Right atrium auricular region (tissue), 2 donors: ENCODE measurements around the gene LY9. TPM values are rescaled to one million over a fixed set of nuclear protein-coding genes. Genes with fewer than 3 reads are reported as not detected.

ENCODE experiments used
- DNase-seq: peaks from one replicate; pipeline ENCODE4 v3.0.0-alpha.2; 2019; ENCODE audit warnings: low spot score
- H3K27ac ChIP-seq, 2 donors: fragments of 200-600 bp; sonication (generic); 1 replicate in 1 of 2; 2 replicates in 1 of 2; pipeline ENCODE4 v1.5.1; 2016 to 2019
- H3K27me3 ChIP-seq, 2 donors: fragments of 200-600 bp; sonication (generic); one replicate each; pipeline versions ENCODE4 v1.5.1 to v1.6.0; 2017 to 2019
- H3K36me3 ChIP-seq: fragments of 200-600 bp; sonication (generic); one replicate; pipeline ENCODE4 v1.5.1; 2016
- H3K4me1 ChIP-seq, 2 donors: fragments of 200-600 bp; sonication (generic); one replicate each; pipeline versions ENCODE4 v1.5.1 to v1.6.0; 2017 to 2019
- H3K4me3 ChIP-seq, 2 donors: fragments of 200-600 bp; sonication (generic); 1 replicate in 1 of 2; 2 replicates in 1 of 2; pipeline ENCODE4 v1.5.1; 2017 to 2019; ENCODE audit warnings: mild to moderate bottlenecking in 1 of 2, moderate library complexity in 1 of 2
- H3K9me3 ChIP-seq, 2 donors: fragments of 200-600 bp; sonication (generic); one replicate each; pipeline ENCODE4 v1.5.1; 2019
- CTCF ChIP-seq, 2 donors: fragments of 200-600 bp; sonication (generic); IDR thresholded peaks; one replicate each; pipeline ENCODE4 v1.5.1; 2019; ENCODE audit warnings: antibody characterized with exemption in 2 of 2
- total RNA-seq, 2 donors: library from RNA; depleted of rRNA; stranded (reverse); fragments of >200 nt; gene quantifications; one replicate each; pipeline ENCODE4 v1.1.0, GENCODE V29; 2016

Gene LY9
- total RNA-seq, 2 donors from 2014 or later = 0.19 to 0.20 TPM

- no peaks in the 10 kb centered on the region for H3K4me1 ChIP-seq
These were observed 6.8 kb upstream of the LY9 start for GRCh38 chr1:160789051-160789701.

GRCh38 chr1:160789702-160790611, 6.0 kb upstream of the LY9 start:
- Histone ChIP-seq H3K4me1 (no peaks in the 10 kb centered on the region), H3K9me3 (no peaks in the 10 kb centered on the region), H3K27ac (no peak overlapping the region), H3K36me3 (no peaks in the 10 kb centered on the region), H3K27me3 (no peaks in the 10 kb centered on the region), H3K4me3 (no peak overlapping the region)
- no peak for DNase-seq
- TF ChIP-seq CTCF (IDR thresholded peaks at IDR 0.05) = no peak

More at GRCh38 chr1:160789051-160789701, 6.8 kb upstream of the LY9 start:
- no peak overlapping the region for H3K27ac ChIP-seq
- H3K36me3 ChIP-seq = no peaks in the 10 kb centered on the region
- H3K9me3 ChIP-seq = no peaks in the 10 kb centered on the region
- no peak for DNase-seq
- TF ChIP-seq CTCF (IDR thresholded peaks at IDR 0.05) = no peak
- H3K27me3 ChIP-seq = no peaks in the 10 kb centered on the region
- H3K4me3 ChIP-seq = no peak overlapping the region

- Histone ChIP-seq H3K9me3 (no peaks in the 10 kb centered on the region), H3K4me1 (no peaks in the 10 kb centered on the region), H3K27ac (no peak overlapping the region), H3K4me3 (no peak overlapping the region), H3K36me3 (no peaks in the 10 kb centered on the region), H3K27me3 (no peaks in the 10 kb centered on the region)
- no peak for TF ChIP-seq CTCF (IDR thresholded peaks at IDR 0.05)
- no peak for DNase-seq
These were observed 1.6 kb upstream of the LY9 start for GRCh38 chr1:160794376-160794775.

- Histone ChIP-seq H3K9me3 (no peaks in the 10 kb centered on the region), H3K36me3 (no peaks in the 10 kb centered on the region), H3K27me3 (no peaks in the 10 kb centered on the region), H3K4me3 (no peak overlapping the region), H3K27ac (no peak overlapping the region), H3K4me1 (no peaks in the 10 kb centered on the region)
- TF ChIP-seq CTCF (IDR thresholded peaks at IDR 0.05) = no peak
- DNase-seq = no peak
These were observed 1.3 kb downstream of the LY9 start for GRCh38 chr1:160797271-160797709.

GRCh38 chr1:160797861-160798273, 1.9 kb downstream of the LY9 start:
- no peaks in the 10 kb centered on the region for H3K4me1 ChIP-seq
- no peak for TF ChIP-seq CTCF (IDR thresholded peaks at IDR 0.05)
- no peaks in the 10 kb centered on the region for H3K9me3 ChIP-seq
- DNase-seq = no peak
- H3K27ac ChIP-seq = no peak overlapping the region
- H3K4me3 ChIP-seq = no peak overlapping the region
- H3K36me3 ChIP-seq = no peaks in the 10 kb centered on the region
- H3K27me3 ChIP-seq = no peaks in the 10 kb centered on the region
